HG03066 (cell line): ENCODE measurements around the gene INTS1.

Experiments used
- ATAC-seq: cut with Tn5 transposase; IDR thresholded peaks from one replicate; pipeline ENCODE4 v1.9.1; 2021; ENCODE audit warnings: low read depth; ENCODE audit not compliant: unreplicated experiment

INTS1 gene

DNA sequence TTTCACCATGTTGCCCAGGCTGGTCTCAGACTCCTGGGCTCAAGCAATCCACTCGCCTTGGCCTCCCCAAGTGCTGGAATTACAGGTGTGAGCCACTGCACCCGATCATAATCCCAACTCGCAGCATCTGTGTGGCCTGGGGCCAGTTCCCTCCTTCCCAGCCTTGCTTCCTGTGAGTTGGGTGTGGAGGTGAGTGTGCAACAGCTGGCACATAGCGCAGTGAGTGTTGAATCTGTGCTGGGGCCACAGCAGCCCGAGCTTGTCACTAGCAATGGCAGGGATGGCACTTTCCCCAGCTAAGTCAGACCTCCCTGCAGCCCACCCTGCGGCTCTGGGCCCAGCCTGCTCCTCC, 39.6 kb upstream of the INTS1 start:
- no peak for ATAC-seq

DNA sequence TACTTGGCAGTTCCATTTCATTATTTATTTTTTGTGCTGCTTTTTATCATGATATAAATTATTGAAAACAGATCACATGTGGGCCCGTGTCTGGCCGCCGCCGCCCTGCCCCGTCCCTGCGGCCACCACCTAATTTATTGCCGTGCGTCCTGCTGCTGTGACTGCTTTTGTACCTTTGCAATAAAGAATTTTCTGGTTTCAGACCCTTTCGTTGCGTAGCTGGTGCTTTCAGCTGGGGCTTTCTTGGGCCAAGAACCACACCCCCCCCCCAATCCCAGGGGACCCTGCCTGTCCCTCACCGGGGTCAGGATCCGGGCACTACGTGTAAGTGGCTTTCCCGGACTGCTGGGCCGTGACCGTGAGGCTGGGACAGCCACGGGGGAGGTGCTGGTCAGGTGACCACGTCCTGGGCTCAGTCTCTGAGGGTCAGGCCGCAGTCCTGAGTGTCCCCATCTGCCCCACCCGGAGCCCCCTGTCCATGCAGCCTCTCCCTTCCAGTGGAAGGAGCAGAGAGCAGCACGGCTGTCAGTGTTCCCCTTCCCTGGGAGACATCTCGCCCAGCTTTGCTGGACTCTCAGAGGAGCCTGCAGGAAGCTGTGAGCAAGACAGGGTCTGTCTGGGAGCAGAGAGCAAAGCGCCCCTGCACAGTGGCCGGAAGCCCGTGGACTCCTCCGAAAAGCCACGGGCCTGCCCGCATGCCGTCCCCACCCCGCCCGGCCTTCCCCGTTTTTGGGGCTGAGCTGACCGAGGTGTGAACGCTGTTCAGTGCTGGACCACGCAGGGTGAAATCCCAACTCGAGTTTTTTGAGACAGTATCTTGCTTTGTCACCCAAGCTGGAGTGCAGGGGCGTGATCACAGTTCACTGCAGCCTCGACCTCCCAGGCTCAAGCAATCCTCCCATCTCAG, 38.9 kb upstream of the INTS1 start:
- ATAC-seq, result no peak

- ATAC-seq, result no peak
Observed at GRCh38 chr7:1542329-1542728, 38.1 kb upstream of the INTS1 start.

DNA sequence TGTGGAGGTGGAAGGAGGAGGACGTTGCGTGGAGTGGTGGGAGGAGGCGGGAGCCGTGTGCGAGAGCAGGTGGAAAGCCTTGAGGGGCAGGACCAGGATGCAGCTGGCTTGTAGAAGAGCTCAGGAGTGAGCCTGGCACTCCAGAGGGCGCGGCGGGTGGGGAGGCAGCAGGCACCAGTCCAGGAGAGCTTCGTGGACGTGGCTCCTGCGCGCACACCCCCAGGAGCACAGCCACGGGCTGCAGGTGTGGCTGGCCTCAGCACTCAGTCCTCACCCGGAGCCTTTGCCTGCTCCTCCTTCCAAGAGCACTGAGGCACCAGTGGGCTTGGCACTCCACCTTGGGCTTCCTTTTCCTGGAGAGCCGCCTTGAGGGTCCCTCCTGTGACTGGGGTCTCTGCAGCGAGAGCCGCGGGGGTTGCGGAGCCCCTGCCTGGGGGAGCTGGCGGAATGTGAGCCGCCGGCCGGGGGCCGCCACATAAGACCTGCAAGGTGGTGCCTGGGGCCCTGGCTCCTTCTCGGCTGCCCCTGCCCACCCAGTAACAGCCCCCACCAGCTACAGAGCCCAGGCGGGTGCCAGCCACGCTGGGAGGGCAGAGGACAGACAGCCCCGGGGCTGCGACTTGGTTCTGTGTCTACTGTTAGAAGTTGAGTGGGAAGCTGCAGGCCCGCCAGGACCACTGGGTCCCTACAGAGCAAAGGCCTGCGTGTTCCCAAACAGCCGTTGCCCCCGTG, 37.4 kb upstream of the INTS1 start:
- ATAC-seq, result no peak

DNA sequence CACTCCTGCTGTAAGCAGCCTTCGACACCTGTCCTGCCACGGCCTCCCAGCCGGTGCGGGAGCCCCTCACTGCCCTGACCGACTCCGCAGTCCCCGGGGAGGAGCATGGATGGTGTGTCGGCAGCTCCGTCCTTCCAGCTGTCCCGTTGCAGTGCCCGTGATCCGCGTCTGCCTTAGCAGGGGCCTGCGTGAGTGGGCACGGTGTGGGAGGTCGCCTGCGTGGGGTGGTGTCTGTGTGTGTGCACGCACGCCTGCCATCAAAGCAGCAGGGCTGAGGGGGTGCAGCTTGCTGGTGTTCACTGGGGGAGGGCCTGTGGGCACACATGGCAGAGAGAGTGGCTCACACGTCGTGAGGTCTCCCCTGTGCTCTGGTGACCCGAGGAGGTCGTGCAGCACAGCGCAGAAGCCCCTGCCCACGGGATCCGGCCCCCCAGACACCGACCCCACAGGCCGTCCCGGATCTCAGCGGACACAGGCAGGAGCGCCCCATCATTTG, 36.6 kb upstream of the INTS1 start:
- no peak for ATAC-seq

DNA sequence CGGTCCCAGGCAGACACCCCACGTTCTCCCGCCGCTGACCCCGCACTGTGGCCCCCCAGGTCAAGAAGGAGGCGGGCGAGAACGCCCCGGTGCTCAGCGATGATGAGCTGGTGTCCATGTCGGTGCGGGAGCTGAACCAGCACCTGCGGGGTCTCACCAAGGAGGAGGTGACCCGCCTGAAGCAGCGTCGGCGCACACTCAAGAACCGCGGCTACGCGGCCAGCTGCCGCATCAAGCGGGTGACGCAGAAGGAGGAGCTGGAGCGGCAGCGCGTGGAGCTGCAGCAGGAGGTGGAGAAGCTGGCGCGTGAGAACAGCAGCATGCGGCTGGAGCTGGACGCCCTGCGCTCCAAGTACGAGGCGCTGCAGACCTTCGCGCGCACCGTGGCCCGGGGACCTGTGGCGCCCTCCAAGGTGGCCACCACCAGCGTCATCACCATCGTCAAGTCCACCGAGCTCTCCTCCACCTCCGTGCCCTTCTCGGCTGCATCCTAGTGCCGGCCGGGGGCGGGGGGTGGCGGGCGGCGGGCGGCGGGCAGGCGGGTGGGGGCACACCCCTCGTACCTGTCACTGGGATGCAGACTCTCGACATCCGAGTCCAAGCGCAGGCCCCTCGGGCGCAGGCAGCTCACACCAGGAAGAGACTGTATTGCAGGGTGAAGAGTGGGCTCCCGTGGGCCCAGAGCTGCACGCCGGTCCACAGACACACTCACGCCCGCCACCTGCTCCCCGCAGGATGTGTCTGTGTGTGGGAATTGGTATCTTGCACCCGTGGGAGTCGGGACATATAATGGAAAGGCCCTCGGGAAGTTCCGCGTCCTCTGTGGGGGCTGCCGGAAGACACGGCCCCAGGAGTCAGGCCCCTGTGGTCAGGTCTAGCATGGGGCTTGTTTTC, 35.9 kb upstream of the INTS1 start:
- no peak for ATAC-seq

GRCh38 chr7:1539181-1539881, 35.1 kb upstream of the INTS1 start:
- ATAC-seq, result no peak

- ATAC-seq, result no peak
Observed at GRCh38 chr7:1538544-1539180, 34.5 kb upstream of the INTS1 start.

DNA sequence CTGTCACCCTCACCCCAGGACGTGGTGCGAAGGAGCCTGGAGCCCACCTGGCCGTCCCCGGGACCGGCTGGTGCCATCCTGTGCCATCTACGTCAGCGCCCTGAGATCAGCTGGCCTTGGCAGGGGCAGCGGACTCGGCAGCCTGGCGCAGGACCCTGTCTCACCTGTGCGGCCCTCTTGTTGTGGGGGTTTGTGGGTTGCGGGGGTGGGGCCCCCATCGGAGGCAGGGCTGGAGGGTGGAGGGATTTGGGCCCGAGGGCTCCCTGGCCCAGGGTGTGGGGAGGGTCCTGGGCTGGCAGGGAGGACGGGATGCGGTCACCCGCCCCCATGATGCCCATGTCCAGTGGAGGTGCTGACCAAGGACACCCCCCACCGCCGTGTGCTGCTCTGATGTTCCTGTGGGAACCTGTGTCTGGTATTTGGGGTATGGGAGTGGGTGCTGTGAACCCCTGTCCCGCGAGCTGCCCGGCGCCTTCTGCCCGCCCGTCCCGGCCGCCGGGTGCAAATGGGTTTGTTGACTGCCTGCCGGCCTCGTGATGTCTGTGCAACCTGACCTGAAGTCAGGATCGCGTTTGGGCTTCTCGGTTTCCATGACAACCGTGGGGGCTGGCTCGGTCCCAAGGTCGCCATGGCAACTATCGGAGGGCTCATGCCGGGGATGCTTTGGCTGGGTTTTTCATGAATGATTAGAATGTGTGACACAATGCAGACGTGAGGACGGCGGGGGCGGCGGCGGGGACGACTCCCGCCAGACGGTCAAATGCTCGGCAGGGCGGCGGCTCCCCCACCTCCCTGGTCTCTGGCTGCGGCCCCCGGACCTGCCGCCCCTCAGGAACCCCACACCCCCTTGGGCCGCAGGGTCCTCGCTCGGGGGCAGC, 33.6 kb upstream of the INTS1 start:
- ATAC-seq, result no peak

DNA sequence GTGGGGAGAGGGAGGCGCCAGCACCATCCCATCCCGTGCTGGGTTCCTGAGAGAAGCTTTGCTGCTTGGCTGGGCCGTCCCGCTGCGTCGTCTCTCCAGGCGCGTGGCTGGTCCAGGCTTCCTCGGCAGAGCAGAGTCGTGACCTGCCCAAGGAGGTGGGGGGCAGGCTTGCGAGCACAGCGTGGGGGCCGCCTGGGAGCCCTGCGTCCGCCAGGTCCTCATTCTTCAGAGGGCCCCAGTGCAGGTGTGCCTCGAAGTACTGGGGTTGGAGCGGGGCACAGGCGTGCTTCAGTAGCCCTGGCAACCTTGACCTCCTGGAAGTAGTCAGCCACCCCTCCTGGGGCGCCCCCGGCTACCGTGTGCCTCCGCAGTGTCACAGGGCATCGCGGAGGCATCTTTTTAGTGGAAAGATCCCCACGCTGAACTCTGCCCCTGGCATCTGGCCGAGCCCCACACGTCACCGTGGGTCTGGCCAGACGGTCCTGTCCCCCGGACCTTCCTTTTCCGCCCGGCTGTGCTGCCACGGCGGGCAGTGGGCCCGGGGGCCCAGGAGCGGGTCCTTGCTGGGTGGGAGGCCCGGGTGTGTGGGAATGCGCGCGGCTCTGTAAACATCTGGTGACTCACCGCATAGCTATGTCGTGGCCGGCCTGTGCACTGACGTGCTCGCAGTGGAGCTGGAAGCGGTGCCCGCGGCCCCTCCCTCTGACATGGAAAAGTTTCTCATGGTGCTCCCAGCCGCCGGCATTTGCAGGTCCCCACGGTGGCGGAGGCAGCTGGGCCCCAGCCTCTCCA, 32.8 kb upstream of the INTS1 start:
- ATAC-seq, result no peak

DNA sequence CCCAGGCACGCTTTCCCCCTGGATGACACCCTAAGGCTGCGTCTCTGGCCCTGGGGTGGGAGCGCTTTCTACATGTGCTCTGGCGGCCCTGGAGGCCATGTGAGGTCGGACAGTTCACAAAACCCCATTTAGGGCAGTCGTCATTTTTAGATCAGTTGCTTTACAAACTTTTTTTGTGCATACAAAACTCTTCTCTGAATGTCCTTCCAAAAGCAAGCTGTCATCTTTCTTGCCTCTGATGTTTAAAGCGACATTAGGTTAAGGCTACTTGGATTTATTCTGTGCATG, 32.2 kb upstream of the INTS1 start:
- ATAC-seq, result no peak

GRCh38 chr7:1535701-1536454, 31.7 kb upstream of the INTS1 start:
- ATAC-seq, result no peak

DNA sequence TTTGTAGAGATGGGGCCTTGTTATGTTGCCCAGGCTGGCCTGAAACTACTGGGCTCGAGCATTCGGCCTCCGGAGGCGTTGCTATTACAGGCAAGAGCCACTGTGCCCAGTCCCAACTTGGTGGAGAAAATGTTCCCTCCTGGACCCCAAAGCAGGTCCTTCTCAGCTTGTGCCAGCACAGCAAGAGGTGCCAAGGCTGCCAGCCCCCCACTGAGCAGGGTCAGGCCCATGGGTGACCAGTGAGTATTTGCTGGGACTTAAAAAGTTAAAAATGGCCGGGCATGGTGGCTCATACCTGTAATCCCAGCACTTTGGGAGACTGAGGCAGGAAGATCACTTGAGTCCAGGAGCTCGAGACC, 30.9 kb upstream of the INTS1 start:
- no peak for ATAC-seq

DNA sequence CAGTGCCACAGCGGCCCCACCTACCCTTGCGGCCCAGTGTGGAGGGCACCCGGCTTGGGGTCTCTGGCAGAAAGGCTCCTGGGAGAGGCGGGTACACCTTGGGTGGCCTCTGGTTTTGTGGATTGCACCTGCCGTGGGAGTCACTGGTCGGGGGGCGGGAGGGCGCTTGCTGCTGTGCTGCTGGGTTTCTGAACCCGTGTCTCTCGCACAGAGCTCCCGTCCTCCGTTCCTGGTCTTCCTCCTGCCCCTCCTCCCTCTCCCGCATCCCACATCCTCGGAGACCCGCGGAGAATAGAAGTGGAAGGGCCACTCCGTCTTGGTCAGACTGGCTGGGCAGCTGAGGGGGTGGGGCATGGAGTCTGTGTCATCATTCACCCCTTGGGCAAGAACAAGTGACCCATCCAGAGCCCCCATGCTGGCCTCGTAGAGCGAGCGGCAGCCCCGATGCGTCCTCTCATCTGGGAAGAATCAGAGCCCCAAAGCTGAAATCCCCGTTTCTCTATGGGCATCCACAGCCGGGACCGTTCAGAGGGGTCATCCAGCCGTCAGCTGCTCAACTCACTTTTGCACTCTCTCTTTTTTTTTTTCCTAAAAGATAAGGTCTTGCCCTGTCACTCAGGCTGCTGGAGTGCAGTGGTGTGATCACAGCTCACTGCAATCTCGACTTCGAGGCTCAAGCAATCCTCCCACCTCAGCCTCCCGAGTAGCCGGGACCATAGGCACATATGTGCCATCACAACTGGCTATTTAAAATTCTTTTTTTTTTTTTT, 30.3 kb upstream of the INTS1 start:
- ATAC-seq, result no peak

DNA sequence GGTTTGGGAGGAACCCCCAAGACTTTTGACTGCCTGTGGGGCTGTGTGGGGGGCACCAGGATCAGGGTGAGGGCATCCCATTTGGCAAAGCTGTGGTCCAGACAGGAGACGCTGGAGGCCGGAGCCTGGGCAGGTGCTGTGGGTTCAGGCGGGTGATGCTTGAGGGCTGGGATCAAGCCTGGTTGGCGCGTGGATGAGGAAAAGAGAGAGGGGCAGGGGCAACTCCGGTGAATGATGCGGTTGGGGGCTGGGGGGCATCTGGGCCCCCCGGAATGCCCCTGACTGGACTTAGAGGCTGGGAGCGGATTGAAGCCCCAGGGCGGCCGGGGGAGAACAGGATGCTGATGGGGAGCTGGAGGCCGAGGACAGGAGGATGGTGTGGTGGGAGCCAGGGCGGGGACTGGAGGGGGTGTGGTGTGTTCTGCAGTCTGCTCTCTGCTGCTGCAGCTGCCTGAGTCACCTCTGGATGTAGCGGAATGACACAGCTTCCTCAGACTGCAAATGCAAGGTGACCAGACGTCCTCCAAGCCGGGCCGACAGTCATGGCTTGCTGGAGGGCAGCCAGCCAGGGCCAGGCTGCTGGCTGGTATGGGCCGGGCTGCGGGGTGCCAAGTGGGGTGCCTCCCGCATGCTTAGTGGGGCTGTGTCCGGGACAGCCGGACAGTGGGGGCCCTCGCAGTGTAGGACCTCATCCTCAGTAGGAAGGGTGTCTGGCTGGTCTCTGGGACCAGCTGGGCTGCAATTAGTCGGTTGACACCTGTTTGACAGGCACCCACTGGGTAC, 29.5 kb upstream of the INTS1 start:
- no peak for ATAC-seq

DNA sequence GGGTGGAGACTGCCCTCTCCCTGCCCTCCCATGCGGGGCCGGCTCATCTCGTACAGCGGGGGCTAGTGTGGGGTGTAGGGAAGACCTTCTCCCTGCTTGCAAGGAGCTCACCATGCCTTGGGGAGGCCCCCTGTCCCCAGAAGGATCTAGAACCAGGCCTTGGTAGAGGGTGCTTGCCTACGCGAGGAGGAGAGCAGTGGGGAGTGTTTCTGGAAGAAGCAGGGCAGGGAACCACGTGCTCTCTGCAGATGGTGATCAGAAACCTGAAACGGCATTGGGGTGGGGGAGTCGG, 29.0 kb upstream of the INTS1 start:
- ATAC-seq, result no peak
